Measurements from ENCODE around the gene FLOT1.
A peak's percentile ranks its signal among the peaks of the same experiment; 100 is the strongest.

Gene FLOT1, protein sequence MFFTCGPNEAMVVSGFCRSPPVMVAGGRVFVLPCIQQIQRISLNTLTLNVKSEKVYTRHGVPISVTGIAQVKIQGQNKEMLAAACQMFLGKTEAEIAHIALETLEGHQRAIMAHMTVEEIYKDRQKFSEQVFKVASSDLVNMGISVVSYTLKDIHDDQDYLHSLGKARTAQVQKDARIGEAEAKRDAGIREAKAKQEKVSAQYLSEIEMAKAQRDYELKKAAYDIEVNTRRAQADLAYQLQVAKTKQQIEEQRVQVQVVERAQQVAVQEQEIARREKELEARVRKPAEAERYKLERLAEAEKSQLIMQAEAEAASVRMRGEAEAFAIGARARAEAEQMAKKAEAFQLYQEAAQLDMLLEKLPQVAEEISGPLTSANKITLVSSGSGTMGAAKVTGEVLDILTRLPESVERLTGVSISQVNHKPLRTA

DNA sequence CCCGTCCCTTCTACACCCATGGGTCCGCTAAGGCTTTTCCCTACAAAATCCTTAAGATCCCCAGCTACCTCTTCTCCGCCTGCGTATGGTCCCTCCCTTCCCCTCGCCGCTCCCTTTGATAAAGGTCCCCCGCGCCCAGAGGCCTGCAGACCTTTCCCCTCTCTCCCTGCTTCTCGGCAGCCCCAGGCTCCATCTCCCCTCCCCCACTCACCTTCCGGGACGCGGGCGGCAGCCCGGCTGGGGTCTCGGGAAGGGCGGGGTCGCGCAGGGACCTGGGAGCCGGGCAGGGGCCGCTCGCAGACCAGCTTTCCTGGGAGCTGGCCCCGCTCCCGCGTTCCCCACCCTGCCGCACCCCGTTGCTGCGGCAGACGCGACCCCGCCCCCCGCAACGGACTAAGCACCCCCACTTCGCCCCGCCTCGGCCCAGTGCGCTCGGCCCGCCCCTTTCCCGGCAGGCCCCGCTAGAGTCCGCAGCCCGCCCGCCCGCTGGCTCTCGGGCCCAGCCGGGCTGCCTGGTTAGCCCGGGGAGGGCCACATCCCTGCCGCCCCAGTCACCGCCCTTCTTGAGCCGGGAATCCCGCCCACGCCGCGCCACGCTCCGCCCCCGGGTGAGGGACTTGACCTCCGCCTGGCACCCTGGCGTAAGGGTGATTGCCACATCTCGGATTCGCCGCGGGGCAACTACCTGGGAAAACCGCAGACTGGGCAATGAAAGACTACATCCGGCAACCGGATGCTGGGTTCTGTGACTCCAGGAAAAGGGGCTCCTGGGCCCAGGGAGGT is at the start of gene FLOT1:
Gene FLOT1, minus strand, starts transcription at position 372 of the 783 bp plus-strand sequence. CDS start 498 bp downstream, outside the sequence.
- peak; percentile 89 for DNase-seq

DNA sequence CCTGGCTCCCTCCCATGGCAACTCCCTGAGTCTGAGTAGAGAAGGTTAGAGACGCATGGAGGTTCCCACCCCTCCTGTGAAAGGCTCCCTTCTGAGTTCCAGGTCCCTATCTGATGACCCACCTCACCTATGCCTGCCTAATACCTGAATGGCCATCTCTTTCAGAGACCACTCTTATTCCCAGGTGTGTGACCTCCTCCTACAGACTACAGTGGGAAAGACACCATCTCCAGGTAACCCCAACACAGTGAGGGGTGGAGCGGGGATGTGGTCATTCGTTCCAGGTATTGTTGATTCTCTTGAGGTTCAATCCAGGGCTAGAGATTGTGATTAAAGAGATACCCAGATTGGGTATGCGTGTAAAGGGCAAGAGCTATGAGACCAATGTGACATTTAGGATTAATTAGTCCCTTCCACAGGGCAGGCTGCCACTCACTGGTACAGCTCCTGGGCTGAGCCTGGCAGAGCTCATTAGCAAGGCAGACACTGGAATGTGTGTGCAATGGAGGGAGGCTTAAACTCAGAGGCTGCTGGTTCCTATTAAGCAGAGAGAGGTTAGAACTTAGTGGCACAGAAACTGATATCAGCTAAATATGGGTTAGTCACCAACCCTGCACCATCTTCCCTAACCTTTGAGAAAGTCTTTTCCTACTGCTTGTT is 48.4 kb upstream of the FLOT1 start:
- no peak for DNase-seq

DNA sequence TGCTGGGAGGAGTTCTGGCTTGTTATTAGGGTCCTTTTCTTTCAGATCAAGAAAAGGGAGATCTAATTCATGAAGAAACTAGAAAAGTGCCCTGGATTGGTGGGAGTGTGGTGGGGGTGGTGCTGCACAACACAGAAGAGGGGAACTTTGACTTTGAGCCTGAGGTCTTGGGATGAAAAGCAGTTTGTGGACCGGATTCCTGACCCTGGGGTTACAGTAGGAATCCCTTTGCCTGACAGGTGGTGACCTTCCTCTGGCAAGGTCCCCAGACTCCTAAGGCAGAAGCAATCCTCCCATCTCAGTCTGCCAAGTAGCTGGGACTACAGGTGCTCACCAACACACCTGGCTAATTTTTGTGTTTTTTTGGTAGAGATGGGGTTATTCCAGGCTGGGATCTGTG is 47.1 kb upstream of the FLOT1 start:
- DNase-seq: no peak

DNA sequence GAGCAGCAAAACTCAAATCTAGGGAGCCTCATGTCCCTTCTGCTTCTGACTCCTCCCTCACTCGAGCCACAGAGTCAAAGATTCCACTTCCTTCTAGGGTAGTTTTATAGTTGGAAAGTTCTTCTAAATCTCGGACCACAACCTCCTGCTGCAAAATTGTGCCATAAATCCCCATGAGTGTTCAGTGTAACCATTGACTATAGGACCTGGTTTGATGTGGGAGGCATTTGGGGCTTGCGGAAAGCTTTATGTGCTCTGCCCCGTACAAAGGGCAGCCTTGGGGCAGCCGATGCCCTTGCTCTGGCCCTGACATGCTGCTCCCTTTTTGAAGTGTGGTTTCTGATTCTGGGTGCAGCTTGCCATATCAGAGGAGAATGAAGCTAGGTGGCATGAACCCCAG is 45.5 kb upstream of the FLOT1 start:
- no peak for DNase-seq

DNA sequence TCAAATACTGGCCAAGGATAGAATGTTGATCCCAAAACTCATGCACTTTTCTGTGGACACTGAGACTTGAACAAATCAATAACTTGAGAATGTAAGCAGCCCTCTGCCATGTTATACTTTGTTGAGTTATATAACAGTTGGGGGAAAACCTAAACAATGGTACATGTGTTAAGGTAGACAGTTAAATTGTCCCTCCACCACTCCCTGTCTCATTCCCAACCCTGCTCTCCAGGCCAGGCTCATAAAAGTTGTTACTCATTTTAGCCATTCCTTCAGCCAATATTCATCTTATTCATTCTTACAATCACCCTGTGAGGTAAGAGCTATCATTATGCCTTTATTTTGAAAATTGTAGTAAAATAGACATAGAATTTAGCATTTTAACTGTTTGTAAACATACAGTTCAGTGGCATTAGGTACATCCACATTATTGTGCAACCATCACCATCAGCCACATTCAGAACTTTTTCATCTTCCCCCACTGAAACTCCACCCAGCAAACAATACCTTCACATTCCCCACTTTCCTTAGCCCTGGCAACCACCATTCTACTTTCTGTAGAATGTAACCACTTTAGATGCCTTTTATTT is 40.0 kb upstream of the FLOT1 start:
- DNase-seq: no peak

DNA sequence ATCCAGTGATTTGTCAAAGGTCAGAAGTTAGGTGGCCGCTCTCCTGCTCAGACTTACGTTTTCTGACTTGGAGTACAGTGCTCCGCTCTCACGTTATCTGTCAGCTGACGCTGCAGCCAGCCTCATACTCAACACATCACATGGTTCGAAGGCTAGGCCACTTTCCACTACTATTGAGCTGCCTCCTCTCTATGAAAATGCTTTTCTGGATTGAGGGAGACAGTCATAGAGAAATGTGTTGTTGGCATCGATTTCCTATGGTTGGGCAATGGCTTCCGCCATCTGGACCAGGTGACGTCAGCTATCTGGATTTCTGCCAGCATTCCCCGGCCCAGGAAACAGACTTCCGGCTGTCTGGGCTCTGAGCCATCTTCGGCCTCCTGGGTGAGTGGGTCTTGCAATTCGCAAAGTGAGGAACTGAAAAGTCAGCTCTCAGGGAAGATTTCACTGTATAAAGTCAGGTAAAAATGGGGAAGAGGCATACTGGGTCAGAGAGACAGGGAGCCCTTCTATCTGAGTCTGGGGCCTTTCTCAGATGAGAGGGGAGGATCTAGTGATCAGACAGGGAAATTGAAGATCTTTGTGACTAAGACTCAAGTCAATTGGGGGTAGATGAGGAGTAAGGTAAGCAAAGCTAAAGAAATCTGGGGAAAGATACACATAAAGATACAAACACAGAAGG is 39.4 kb upstream of the FLOT1 start:
- peak; percentile 8 for DNase-seq

DNA sequence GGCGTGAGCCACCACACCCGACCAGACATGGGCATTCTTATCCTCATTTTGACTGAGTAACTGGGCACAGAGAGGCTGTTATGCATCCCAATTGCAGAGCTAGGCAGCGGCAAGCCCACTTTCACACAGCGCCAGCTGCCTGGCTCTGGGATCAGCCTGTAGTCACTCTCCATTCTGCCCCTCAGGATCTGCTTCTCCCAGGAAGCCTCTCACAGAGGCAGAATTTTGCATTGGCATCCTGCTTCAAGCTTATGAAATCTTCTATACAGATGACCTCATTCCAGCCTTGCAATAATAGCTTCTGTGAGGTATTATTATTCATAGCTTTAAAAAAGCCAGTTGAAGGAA is 38.9 kb upstream of the FLOT1 start:
- DNase-seq: no peak

DNA sequence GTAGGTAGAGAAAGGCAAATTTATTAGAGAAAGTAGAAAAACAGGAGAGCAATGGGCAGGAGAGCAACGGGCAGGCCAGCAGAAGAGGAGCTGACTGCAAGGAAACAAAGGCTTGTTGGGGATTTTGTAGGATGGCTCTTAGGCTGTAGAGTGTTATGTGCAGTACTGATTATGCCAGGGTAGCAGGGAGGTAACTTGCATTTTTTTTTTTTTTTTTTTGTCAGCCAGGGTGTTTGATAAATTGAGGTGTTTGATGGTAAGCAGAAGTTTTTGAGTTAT is 38.1 kb upstream of the FLOT1 start:
- DNase-seq: no peak

DNA sequence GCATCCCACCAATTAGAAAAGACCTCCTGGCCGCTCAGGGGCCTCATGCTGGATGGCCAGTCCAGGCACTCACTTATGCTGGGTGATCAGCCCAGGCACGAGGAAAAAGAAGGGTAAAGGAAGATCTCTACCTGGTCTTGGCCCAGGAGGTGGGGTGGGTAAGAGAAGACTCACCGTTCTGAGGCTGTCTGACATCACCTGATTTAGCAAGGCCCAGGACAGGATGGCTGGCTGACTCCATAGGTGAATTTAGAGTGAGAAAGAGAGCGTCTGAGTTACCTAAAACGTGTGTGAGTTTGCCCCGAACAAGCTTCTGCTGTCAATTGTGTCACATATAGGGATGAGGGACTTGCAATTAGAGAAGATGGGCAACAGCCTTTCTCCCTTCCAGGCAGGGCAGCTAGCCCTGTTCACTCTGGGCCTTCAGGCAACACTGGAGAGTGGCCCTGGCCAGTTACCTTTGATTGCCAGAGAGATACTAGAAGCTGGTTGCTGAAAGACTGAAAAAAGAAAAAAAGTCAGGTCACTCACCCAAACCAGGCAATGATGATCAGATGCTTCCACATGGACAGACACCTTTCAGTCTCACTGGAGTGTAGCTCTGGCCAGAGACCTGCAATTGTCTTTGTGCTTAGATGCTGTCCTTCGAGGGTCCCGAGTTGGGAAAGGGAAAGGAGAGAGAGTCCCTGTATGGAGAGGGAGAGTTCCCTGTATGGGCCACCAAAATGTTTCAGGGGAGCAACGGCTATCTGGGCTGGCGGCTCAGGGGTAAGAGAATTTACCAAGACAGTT is 37.6 kb upstream of the FLOT1 start:
- DNase-seq: no peak

DNA sequence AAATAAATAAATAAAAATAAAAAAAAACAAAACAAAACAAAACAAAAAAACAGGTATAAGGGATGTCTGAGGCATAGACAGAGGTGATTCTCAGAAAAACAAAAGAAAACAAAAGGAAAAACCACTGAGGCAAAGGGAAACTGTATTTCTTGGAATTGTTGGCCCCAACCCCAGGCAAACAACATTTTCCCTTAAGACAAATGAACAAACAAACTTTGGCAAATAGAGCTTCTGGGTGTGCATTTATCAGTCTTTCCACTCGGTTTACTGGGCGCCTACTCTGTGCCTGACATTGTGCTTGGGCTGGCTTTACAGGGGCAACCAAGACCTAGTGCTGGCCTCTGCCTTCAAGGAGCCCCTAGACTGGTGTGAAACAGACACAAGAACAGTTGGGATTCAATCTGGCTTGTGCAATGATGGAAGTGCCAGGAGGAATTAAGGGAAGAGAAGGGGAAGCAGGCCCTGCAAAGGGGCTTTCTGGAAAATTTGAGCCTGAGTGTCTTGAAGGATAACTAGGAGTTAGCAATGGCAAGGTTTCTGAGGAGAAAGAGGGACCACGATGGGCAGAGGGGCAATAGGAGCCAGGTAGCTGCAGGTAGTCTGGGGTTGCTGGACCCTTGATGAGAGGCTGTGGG is 35.6 kb upstream of the FLOT1 start:
- DNase-seq: no peak

DNA sequence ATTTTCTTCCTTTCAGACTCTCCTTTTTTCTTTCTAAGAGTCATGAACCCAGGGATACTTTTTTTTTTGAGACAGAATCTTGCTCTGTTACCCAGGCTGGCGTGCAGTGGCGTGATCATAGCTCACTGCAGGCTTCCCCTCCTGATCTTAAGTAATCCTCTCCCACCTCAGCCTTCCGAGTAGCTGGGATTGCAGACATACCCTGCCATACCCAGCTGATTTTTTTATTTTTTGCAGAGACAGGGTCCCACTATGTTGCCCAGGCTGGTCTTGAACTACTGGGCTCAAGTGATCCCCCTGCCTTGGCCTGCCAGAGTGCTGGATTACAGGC is 34.6 kb upstream of the FLOT1 start:
- DNase-seq: no peak

DNA sequence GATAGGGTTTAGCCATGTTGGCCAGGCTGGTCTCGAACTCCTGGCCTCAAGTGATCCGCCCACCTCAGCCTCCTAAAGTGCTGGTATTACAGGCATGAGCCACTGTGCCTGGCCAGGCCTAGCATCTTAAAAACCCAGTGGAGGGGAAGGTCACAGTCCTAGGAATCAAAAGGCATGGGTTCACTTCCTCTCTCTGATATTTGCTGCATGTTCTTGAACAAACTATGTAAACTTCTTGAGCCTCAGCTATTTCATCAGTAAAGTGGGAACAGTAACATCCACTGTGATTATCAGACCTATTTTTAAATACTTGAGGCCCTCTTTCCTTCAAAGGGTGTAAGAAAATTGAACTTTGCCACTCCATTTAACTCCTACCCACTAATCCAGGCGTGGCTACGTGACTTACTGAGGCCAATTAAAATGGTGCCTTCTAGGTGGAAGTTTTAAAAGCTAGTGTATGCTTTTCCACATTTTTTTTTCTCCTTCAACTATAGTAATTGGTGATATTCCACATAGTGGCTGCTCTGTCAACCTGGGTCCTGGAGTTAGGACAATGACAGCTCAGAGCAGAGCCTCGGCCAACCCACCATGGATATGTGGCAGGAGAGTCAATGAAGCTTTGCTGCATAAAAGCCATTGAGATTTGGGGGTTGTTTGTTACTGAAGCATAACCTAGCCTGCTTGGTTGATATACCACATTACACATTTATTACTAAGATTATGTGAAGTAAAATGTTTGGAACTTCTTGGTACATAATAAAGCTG is 34.1 kb upstream of the FLOT1 start:
- DNase-seq: no peak

DNA sequence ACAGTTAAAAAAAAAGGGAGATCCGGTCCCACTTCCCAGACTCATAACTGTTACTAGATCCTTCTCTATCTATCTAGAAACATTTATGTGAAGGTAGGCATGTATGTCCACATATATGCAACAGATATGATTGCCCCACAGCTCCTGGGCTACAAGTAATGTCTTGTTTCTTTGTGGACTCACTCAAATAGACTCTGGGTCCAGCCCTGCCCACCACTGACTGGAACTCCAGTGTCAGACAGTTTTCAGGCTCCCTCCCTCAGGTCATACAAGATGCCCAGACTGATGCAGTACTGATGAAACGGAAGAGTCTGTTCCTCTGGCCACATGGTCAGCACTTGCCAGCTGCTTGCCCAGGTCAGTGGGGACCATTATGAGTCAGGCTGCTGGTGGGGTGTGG is 32.6 kb upstream of the FLOT1 start:
- no peak for DNase-seq

DNA sequence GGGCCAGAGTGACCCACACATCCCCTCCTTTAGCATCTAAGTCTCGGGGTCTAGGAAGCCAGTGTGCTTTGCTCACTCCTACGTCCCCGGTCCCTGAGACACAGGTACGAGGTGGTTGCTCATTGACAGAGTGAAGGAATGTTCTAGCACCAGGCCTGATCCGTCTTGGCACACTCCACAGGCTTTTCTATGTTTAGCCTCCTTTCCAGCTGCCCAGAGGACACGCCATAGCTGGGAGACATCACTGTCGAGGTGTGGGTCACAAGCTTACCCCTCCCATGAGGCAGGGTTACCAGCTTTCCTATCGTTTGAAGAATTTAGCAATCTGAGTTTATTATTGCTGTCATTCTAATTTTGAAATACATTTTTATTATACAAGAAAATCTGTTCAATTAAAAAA is 32.2 kb upstream of the FLOT1 start:
- no peak for DNase-seq

DNA sequence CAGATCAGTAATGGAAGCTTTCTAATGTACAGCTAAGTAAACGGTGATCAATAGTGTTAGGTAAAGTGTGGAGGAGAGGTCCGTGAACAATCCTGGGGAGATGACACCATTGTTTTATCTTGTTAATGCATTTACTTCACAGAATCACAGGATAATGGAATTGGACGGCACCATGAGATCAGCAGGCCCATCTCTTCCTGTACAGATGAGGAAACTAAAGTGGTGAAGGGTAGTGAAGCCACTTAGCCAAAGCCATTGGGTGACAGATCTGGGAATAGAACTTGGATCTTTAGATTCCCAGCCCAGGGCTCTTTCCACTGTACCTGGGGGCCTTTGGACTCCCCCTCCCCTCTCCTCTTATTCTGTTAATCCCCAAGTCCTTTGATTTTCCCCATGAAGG is 28.1 kb upstream of the FLOT1 start:
- DNase-seq: no peak

DNA sequence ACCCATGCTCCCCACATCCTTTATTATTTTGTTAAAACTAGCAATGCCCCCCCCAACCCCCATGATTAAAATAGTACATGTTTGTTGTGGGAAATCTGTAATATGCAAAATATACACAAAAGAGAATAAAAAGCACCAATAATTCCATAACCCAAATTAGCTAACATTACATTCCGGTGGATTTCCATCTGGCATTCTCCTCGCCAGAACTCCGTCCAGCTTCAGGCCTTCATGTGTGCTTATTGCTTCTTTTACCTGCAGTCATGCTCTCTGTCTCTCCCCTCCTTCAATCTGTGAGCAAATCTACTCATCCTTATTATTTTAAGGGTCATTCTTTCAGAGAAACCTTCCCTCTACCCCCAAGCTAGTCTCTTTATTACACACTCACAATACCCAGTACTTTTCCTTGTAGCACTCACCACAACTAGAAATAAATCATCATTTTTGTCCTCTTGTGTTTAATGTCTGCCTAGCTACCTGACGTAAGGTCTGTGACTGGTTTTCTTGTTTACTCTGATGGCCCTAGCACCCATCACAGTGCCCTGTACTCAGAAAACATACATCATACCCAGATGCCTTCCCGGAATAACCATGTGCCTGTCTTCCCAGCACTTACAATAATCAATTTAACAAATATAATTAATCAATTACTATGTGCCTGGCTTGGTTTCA is 27.5 kb upstream of the FLOT1 start:
- no peak for DNase-seq

DNA sequence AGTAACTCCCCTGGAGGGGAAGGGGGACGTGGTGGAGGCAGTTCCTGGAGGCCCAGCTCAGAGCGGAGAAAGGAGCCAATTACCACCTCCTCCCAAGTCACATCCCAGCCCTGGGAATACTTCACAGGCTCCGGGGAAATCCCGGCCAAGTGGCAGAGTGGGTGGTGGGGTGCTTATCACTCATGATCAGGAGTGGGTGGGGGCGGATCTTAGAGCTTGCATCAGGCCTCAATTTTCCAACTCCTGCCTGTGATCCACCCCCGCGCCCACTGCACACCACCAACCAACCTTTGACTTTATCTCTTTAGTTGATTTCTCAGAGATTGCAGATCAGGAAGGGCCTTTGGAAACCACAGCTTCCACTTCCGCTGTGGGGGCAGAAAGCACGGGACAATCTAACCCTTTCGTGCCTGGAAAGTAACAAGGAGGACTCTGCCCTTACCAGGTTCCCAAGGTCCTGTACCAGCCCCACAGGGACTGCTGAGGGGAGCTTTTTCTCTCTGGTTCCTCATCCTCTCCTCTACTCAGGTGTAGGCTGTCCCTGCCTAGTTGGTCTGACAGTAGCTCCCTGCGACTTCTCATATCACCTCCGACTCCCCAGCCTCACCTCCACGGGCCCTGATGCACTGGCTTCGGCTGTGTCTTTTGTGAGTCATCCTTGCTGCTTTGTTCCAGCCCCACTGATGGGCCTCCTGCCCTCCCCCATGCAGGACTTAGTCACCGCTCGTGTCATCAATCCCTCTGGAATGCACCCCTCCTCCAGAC is 26.8 kb upstream of the FLOT1 start:
- no peak for DNase-seq

DNA sequence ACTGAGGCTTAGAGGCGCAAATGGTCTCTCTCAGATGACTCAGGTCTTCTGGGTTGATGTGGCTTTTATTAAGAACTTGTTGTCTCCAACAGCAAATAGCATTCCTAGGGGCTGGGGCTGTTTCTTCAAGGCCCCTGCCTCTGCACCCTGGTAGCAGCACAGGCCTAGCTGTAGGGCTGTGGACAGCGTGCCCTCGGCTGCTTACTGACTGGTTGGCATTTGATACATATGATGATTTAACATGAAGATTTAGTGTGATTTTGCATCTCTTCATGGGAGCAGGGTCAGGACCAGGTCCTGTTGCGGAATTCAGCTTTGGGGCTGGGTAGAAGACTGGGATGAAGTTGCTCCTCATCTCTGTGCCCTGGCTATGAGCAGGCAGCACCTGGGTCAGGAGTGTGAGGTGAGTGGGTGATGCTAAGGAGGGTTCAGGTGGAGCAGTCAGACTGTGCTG is 26.2 kb upstream of the FLOT1 start:
- DNase-seq: no peak

DNA sequence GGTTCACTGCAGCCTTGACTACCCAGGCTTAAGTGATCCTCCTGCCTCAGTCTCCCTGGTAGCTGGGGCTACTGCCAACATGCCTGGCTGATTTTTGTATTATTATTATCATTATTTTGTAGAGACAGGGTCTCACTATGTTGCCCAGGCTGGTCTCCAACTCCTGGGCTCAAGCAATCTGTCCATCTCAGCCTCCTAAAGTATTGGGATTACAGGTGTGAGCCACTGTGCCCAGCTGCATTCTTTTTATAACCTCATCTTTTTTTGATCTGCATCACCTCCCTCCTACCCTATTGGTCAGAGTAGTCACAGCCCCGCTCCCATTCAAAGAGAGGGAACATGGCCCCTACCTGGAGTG is 25.4 kb upstream of the FLOT1 start:
- no peak for DNase-seq

Measured in retina (tissue), 1 donor.